Measurements from ENCODE around the gene RDX.
A peak's percentile ranks its signal among the peaks of the same experiment; 100 is the strongest.

Gene RDX

DNA sequence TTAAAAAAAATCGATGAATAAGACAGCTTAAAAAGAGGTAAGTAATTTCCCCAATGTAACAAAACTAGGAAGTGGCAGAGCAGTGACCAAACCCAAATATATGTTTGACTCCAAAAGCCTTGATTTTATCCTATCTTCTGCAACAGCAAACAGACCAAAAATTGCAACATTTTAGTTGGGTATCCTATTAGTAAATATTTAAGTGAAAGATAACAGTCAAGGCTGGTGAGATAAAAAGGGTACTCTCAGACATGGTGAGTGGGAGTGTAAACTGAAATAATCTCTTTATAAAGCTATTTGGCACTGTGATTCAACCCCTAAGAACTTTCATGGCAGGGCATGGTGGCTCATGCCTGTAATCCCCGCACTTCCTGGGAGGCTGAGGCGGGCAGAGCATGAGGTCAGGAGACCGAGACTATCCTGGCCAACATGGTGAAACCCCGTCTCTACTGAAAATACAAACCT is 1.9 kb upstream of the RDX start:
- no peak for TF ChIP-seq EGR1 (IDR thresholded peaks at IDR 0.05)
- no peak for TF ChIP-seq ZBTB7A (IDR thresholded peaks at IDR 0.05; ENCODE audit: low read depth)

DNA sequence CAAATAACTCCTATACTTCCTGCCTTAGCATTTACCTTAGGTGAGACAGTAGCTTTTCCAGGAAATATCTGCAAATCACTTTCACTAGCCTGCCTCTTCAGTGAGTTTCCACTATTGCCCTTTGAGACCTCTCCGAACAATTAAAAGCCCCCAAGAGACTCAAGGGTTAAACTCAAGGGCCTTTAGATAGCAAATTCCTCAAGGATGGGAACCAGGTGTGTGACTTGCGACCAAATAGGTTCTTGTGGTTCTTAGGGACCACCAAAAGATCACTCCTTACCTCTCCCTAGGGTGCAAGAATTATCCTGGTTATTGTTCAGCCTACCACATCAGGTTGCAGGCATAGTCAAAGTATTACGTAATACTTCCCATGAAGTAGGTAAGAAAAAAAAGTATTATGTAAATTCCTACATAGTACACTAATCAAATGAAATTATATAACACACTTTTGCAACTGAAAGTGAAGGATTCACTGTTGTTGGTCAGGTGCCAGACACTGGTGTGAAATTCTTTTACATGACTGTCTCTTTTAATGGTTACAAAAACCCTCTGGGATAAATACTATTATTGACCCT is 1.4 kb upstream of the RDX start:
- TF ChIP-seq, protein P1, sequence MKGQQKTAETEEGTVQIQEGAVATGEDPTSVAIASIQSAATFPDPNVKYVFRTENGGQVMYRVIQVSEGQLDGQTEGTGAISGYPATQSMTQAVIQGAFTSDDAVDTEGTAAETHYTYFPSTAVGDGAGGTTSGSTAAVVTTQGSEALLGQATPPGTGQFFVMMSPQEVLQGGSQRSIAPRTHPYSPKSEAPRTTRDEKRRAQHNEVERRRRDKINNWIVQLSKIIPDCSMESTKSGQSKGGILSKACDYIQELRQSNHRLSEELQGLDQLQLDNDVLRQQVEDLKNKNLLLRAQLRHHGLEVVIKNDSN (IDR thresholded peaks at IDR 0.05): no peak
- TF ChIP-seq CEBPB (IDR thresholded peaks at IDR 0.05) (peak; percentile 95), TEAD4 (IDR thresholded peaks at IDR 0.05) (0 out of 2 replicates have a peak, but pooled peaks have one; percentile 38), EGR1 (IDR thresholded peaks at IDR 0.05) (no peak), TCF12 (IDR thresholded peaks at IDR 0.05; ENCODE audit: low read depth) (no peak), FOXM1 (IDR thresholded peaks at IDR 0.05; ENCODE audit: borderline replicate concordance, low read depth) (no peak), RAD21 (IDR thresholded peaks at IDR 0.05; ENCODE audit: low read depth) (no peak), EP300 (IDR thresholded peaks at IDR 0.05; ENCODE audit: borderline replicate concordance) (peak; percentile 15; the same call in 1 of the 2 replicates), CREB1 (IDR thresholded peaks at IDR 0.05; ENCODE audit: low read depth) (0 out of 2 replicates have a peak, but pooled peaks have one; percentile 27), NFIC (IDR thresholded peaks at IDR 0.05) (peak; percentile 39; the same call in 1 of the 2 replicates), TAF1 (IDR thresholded peaks at IDR 0.05; ENCODE audit: low read depth) (no peak), YY1 (IDR thresholded peaks at IDR 0.05; ENCODE audit: low read depth) (no peak), ZBTB7A (IDR thresholded peaks at IDR 0.05; ENCODE audit: low read depth) (0 out of 2 replicates have a peak, but pooled peaks have one; percentile 32)
- TF ChIP-seq, protein P2, sequence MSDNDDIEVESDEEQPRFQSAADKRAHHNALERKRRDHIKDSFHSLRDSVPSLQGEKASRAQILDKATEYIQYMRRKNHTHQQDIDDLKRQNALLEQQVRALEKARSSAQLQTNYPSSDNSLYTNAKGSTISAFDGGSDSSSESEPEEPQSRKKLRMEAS (IDR thresholded peaks at IDR 0.05): no peak
- TF ChIP-seq, protein P3, sequence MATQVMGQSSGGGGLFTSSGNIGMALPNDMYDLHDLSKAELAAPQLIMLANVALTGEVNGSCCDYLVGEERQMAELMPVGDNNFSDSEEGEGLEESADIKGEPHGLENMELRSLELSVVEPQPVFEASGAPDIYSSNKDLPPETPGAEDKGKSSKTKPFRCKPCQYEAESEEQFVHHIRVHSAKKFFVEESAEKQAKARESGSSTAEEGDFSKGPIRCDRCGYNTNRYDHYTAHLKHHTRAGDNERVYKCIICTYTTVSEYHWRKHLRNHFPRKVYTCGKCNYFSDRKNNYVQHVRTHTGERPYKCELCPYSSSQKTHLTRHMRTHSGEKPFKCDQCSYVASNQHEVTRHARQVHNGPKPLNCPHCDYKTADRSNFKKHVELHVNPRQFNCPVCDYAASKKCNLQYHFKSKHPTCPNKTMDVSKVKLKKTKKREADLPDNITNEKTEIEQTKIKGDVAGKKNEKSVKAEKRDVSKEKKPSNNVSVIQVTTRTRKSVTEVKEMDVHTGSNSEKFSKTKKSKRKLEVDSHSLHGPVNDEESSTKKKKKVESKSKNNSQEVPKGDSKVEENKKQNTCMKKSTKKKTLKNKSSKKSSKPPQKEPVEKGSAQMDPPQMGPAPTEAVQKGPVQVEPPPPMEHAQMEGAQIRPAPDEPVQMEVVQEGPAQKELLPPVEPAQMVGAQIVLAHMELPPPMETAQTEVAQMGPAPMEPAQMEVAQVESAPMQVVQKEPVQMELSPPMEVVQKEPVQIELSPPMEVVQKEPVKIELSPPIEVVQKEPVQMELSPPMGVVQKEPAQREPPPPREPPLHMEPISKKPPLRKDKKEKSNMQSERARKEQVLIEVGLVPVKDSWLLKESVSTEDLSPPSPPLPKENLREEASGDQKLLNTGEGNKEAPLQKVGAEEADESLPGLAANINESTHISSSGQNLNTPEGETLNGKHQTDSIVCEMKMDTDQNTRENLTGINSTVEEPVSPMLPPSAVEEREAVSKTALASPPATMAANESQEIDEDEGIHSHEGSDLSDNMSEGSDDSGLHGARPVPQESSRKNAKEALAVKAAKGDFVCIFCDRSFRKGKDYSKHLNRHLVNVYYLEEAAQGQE (IDR thresholded peaks at IDR 0.05; ENCODE audit: low read depth): no peak

DNA sequence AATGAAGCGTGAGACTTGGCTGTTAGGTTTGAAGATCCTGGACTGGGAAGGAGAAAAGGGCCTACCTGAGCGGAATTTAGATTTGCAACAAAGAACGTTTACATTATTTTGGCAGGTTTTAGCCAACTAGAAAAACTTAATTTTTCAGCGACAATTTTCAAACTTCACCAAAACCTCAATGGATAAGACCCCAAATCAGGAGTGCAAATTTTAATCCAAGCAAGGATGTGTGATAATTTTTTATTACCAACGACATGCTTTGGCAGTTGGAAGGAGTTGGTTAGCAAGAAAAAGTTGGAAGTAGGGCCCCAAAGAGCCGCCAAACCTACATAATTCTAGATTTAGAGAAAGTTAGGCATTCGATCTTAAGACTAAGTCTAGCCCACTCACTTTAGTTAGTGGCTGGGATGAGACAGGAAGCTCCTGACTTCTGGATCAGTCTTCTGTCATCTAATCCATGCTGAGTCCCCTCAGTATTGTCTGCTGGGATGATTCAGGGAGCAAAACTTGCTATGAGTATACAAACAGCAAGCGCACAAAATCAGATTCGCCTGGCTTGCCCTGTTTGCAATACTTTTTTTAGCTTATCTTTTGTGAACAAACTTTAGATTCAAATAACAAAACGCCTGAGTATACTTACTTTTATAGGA is 787 bp upstream of the RDX start:
- TF ChIP-seq, protein P2 (IDR thresholded peaks at IDR 0.05): no peak
- TF ChIP-seq YY1 (IDR thresholded peaks at IDR 0.05; ENCODE audit: low read depth): no peak
- TF ChIP-seq RAD21 (IDR thresholded peaks at IDR 0.05; ENCODE audit: low read depth): no peak
- TF ChIP-seq EGR1 (IDR thresholded peaks at IDR 0.05): no peak
- TF ChIP-seq TAF1 (IDR thresholded peaks at IDR 0.05; ENCODE audit: low read depth): no peak
- no peak for TF ChIP-seq TEAD4 (IDR thresholded peaks at IDR 0.05)
- no peak for TF ChIP-seq FOXM1 (IDR thresholded peaks at IDR 0.05; ENCODE audit: borderline replicate concordance, low read depth)
- TF ChIP-seq ZBTB7A (IDR thresholded peaks at IDR 0.05; ENCODE audit: low read depth): no peak
- TF ChIP-seq CREB1 (IDR thresholded peaks at IDR 0.05; ENCODE audit: low read depth): no peak
- TF ChIP-seq NFIC (IDR thresholded peaks at IDR 0.05): no peak
- TF ChIP-seq, protein P1 (IDR thresholded peaks at IDR 0.05): no peak
- TF ChIP-seq, protein P3 (IDR thresholded peaks at IDR 0.05; ENCODE audit: low read depth): no peak
- TF ChIP-seq EP300 (IDR thresholded peaks at IDR 0.05; ENCODE audit: borderline replicate concordance): no peak

DNA sequence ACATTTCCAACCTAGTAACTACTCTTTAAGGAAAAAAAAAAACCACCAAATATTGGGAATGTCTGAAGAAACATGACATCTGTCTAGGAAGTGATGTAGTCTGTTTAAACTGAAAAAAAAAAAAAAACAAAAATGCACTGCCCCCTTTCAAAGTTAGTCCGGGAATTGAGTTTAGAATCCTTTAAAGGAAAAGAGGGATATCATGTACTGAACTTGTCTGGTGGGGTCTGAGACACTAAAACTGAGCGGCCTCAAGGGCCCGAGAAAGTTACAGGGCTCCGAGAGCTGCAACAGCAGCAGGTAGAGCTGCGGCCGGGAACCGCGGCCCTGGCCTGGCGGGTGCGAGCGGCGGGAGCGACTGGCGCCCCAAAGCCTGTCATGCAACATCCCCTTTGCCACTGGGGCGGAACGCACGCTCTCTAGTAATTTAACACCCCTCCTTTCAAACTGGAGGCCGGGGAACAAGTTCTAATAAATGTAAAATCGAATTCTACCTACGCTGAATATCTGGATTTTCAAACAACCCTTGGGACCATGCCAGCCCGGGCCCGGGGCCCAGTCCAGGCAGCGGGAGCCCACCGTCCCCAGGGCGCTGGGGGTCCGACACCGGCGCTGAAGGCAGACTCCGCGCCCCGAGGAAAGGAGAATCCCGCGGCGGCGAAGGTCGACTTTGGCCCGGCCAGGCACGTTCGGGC is 736 bp downstream of the RDX start:
- 0 out of 2 replicates have a peak, but pooled peaks have one; percentile 5 for TF ChIP-seq TEAD4 (IDR thresholded peaks at IDR 0.05)
- no peak for TF ChIP-seq CREB1 (IDR thresholded peaks at IDR 0.05; ENCODE audit: low read depth)
- TF ChIP-seq FOXM1 (IDR thresholded peaks at IDR 0.05; ENCODE audit: borderline replicate concordance, low read depth): no peak
- TF ChIP-seq EP300 (IDR thresholded peaks at IDR 0.05; ENCODE audit: borderline replicate concordance): peak; percentile 50; the same call in 1 of the 2 replicates
- TF ChIP-seq NFIC (IDR thresholded peaks at IDR 0.05): peak; percentile 35; the same call in 1 of the 2 replicates
- TF ChIP-seq EGR1 (IDR thresholded peaks at IDR 0.05): no peak

DNA sequence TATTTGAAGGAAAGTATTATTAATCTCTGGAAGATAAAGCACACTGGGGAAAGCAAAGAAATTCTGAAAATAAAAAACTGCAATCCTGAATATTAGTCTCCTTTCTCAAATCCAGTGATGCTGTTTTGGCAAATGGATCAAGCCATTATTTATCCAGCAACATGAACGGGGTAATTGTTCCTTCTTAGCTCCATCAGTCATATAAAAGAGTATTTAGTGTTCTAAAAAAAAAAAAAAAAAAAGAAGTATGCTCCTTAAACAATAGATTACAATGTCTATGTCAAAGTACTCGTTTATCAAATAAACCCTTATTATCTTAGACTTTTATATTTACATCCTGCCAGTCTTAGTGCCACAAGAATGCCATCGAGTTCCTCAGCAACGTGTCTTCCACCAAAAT is 1.3 kb downstream of the RDX start:
- TF ChIP-seq NFIC (IDR thresholded peaks at IDR 0.05) (no peak), CREB1 (IDR thresholded peaks at IDR 0.05; ENCODE audit: low read depth) (no peak), EP300 (IDR thresholded peaks at IDR 0.05; ENCODE audit: borderline replicate concordance) (no peak), YY1 (IDR thresholded peaks at IDR 0.05; ENCODE audit: low read depth) (no peak), EGR1 (IDR thresholded peaks at IDR 0.05) (no peak)
- TF ChIP-seq, protein P3 (IDR thresholded peaks at IDR 0.05; ENCODE audit: low read depth): no peak
